ENCODE data around the gene PIP4K2A.

PIP4K2A gene

DNA sequence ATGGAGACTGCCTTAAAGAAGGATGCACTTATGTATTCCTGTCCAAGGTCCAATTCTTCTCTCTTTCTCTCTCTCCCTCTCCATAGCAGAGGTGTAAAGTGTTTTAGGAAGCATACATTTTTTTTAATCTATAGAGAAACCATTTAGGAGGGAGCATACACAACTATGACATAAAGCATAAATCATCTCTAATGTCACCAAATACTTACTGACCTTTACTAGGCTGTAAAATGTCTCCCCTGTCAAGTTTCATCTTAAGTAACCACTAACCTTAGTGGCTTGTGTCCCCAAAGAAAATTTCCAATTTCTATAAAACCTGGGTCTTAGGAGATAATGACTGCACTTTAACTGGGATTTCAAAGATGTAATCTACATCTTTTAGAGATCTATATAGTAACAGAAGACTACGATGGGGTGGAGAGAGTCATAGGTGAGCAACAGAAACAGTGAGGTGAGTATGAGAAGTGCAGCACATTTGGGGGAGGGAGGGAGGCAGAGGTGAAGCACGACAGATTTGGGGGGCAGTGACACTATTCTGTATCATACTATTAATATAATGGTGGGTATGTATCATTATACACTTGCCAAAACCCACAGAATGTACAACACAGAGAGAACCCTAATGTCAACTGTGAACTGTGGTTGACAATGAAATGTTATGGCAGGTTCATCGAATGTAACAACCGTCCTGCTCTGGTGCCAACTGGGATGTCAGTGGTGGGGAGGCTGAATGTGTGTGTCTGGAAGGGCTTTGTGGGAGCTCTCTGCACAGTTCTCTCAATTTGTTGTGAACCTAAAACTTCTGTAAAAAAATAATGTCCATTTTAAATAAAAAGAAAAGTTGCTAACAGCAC is 79.5 kb downstream of the PIP4K2A start:
- DNase-seq: no peak

DNA sequence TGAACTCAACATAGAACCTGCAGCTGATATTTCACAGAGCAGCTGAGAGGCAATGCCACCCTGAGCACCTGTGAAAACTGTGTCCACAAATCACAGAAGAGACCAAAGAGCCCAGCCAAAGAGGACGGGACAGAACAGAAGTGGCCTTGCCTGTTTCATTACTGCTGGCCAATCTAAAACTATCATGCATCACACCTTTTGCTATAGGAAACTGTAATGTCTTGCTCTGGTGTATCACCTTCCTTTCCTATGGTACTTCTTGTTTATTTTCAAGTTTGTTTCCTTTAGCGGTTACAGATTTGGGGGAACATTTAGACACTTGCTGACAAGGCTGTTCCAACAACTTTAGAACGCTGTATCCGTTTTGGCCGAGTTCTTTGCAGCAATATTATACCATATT is 80.3 kb downstream of the PIP4K2A start:
- no peak for DNase-seq

DNA sequence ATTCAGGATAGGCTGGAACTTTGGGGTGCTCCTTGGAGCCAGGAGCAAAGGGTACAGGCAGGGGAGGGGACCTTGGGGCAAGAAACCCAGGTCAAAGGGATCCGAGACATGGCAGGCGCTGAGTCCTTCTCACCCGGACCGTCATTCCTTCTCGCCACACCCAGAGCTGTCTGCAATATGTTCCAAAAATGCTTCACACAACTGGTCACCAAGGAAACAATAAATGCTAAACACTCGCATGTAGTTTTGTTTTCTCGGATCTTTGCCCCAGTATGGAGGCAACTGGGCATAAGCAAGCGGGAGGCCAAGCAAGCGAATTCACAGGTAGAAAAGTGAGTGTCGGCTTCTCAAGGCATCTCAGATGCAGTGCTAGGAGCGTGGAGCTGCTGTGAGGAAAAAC is 80.8 kb downstream of the PIP4K2A start:
- no peak for DNase-seq

DNA sequence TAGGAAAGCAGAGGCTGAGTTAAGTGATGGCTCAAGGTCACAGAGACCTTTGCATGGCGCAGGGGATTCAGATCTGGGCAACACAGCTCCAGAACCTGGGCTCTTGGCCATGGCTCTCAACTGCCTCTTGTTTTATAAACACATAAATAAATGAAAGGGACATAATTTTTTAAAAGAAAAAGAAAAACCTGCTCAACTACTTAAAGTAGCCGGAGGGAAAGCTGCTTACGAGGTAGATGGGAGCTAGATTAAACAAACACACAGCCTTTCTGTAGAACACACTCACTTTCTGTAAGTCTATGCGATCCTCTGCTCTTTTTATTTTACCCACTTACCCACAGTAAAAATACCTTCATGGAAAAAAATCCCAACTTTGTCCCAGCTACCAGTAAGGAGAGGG is 81.3 kb downstream of the PIP4K2A start:
- no peak for DNase-seq

DNA sequence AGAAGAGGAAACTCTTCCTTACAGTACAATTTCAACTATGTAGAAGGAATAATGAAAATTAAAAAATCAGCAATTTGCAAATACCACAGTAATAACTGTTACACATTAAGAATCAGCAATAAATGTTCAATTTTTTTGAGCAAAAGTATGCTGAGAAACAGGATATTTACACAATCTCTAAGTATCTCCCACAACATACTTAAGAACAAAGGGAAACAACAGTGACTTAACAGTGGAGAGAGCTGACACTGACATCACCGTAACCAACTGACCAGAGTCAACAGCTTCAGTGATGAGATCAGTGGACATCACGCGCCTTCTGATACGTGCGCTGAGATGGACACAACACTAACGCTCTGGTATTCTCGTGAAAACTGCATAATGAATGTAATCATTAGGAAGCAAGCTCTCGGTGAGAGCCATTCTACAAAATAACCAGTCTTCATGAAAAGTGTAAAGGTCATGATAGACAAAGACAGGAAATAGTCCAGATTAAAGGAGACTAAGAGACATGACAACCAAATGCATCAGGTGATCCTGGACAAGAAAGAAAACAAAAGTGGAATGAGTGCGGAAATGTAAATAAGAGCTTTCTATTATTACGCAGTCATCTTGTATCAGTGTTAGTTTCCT is 82.6 kb downstream of the PIP4K2A start:
- DNase-seq: no peak

DNA sequence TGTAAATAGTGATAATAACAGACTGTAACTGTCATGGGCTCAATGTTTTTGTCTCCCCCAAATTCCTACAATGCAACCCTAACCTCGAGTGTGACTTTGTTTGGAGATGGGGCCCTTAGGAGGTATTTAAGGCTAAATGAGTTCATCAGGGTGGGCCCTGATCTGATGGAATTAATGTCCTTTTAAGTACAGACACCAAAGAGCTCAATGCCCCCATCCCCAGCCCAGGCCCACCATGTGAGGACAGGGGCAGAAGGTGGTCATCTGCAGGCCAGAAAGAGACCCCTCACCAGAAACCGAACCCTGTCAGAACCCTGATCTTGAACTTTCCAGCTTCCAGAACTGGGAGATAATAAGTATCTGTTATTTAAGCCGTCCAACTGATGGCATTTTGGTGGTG is 83.2 kb downstream of the PIP4K2A start:
- DNase-seq: no peak

DNA sequence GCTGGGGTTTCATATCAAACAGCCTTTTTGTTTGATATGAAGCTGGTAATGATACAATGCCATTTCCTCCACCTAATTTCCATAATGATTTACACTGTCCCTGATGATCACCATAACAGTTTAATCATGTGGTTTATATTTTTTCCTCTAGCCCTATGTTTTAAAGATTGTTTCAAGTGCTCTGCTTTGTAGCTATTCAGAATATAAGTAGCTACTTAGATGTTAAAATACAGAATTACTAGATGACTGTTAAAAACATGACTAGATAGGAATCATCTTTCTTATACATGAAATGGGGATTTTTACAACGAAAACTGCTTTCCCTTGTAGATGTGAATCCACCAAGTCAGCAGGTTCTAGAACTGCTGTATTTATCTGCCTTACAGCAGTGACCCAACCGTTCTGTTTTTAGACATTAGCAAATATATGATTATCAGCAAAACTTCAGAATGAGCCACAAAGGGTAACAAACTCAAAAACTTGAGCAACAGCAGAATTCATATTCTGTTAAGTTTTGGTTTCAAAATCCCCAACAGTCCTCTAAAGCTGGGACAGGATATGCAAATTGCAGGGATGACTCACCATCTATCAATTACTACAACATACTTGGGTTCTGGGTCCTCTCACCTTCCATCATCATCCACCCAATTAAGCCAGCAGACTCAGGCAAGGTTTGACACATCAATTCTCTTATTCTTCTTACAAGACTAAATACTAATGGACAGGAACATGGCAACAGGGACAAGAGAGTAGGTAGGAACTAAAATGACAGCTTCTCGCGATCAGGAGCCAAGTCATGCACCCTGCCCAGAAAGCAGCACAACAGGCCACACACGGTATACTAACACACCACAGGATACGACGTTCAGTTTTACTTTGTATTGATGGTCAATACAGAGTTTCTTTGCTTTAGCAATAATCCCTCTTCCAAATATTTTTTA is 83.9 kb downstream of the PIP4K2A start:
- no peak for DNase-seq

DNA sequence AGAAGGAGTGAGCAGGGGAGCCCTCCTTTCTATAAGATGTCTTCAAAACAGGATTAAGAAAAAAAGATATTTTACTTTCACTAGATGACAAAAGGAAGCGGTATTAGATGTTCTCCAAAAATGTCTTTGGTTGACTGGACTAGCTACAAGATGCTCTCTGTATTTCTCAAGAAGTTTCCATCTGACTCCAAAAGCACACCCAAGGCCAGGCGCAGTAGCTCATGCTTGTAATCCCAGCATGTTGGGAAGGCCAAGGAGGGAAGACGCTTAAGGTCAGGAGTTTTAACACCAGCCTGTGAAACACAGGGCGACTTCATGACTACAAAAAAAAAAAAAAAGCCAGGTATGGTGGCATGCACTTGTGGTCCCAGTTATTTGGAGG is 84.5 kb downstream of the PIP4K2A start:
- no peak for DNase-seq

DNA sequence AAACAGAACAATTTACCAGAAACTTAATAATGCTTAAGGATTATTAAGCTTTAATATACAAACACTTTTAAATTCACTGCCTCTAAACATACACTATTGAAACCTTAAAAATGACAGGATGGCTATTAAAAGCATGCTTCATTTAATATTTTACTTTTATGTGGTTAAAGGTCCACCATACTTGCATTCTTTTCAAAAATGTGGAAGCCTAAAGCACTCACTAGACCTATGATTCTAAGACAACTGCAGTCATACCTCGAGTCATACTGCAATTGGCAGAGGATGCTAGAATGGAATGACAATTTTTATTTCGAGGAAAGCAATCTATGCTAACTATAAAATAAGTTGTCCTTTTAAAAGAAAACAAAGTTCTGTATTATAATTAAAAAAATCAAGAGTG is 85.3 kb downstream of the PIP4K2A start:
- DNase-seq: no peak

DNA sequence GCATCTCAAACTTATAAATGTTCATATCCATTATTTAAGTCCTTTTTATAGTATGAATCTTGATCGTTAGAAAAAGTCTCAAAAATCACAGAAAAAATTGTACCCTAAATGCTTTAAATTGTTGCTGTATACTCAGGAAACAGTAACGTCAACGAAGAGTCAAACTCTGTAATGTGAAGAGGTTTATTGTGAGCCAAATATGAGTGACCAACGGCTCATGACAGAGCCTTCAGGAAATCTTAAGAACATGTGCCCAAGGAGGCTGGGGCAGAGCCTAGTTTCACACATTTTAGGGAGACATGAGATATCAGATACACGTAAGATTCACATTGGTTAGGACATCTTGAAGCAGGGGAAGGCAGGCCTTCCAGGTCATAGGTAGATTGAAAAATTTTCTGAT is 86.1 kb downstream of the PIP4K2A start:
- DNase-seq: no peak

DNA sequence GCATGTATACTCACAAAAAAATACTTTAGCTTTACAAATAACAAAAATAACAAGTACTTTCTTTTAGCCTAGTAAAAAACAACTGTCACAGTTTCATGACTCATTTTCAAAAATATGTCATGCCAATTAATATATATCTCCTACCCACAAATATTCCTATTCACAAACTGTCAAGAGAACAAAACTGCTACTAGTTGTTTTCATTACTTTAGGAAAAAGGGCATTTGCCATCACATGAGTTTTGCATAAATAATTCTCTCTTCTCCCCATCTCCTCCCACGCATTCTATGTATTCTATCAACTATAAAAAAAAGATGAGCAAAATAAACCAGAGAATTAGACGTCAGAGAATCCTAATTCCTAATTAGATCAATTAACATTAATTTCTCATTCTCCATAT is 87.6 kb downstream of the PIP4K2A start:
- DNase-seq: no peak

DNA sequence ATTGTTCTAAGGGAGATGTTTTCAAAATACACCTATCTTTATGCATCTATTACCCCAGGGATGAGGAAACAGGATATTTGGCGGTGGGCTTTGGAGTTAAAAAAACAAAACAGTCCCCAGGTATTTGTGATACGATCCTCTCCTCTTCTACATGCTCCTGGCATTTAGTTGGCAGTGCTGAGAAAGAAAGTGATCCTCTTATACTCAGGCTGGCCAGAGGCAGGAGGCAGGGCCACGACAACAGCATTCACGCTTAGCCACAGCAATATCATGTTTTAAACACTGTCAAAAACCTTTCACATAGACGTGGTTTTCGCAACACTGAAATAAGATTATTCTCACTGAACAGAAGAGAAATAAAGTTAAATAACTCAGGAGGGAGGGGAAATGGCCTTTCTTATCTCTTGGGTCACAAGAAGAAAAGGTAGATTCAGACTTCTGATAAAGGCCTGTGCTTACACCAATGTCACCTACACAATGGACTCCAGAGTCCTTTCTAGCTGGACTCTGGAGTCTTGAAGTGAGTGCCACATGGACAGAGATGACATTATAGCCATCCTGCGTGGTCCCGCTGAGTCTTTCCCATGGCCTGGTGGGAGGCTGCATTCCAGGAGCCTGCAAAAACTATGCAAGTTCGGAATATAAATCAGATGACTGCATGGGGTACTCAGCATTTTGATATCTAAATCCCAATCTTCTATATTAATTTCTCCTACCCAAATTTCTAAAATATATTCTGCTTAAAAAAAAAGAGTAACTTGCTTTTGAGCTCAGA is 88.7 kb downstream of the PIP4K2A start:
- DNase-seq: no peak

DNA sequence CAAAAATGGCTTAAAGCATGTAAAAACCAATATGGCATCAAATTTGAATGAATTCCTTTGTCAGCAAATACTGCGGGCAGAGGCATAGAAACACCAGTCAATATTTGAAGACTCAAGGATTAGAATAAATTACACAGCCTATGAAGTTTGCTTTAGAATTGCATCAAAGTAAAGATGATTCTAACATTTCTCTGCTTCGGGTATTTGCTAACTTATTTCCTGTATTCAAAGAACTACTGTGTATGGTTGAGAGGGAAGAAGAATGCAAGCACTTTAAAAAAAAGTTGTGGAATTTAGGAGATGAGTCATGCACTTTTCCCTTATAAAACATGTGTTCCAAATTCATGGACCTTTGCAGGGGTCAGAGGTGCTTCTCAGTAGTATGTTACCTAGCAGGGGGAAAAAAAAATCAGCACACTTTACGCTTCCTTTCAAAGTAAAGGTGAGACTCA is 90.1 kb downstream of the PIP4K2A start:
- no peak for DNase-seq

DNA sequence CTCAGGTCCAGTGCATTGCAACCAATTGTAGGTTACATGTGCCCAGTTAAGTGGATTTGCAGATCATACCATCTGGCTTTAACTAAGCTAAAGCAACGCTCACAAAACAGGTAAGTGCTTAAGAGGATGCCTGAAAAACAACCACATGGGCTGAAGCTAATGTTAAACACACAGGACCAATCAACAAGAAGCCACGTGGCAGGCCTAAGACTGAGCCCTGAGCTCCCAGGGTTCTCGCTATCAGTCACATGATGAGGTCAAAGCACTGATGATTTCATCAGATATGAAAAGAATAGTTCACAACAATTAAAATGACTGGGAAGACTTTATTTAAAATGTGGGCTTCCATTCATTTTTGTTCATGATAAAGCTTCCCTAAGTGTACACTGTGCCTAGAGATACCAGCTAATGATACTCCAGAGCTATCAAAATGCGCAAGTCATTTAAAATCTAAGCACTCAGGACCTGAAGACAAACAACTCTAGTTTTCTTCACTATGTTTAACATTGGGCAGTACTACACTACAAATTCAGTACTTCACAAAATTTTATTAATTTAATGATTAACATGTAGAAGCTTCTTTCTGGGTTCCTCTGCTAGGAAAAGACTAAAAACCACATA is 90.6 kb downstream of the PIP4K2A start:
- no peak for DNase-seq

DNA sequence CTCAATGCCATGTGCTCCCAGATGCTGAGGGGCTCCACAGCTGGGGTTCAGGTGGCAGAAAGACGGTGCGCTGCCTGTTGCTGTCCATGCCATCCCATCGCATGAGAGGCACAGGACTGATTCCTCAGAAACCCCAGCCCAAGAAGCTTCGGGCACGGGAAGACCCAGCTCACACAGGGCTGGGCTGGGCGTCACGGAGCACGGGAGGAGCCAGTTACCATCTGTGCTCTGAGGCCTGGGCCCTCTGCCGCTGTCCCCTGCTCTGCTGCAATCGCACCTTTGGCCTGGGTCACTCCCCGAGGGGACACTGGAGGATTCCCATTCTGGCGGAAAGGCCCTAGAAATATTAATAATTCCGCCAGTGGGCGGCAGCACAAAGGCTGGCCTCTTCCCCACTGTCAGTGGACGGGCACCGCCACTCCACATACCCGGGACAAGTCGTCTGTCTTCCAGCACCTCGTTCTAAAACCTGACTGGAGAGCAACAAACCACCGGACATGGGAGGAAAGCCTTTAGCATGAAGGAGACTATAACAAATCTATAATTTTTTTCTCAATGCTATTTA is 92.1 kb downstream of the PIP4K2A start:
- DNase-seq: no peak

DNA sequence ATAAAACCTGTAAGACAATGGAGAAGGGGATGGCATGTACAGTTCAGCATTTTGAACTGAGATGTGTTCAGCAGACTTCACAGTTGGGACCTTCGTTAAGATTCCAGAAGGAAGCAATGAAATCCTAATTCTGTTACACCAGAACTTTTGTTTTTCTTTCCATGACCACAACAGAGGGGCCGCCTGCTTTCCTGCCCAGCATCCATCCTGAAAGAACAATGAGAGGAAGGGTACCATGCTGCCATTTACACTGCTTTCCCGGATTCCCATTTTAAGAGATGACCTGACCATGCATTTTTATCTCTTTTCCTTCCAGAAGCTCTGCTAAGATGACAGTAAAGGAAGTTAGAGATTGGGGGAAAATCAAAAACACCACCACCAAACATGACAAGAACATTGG is 92.7 kb downstream of the PIP4K2A start:
- no peak for DNase-seq

DNA sequence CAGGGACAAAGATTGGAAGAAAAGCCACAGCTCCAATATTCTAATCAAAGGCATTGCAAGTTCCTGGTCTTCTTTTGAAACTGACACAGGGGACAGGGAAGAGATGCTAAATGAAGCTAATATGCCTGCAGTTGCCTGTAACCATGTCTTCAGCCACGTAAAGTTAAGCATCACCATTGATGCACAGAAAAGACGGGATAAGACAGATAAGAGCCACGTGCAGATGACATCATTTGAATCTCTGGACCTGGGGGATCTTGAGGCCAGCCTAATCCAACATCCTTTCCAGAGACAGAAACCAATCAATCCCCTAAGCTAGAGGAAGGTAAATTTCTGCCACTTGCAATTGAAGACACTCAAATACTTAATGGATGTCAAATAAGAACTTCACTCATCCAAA is 93.4 kb downstream of the PIP4K2A start:
- no peak for DNase-seq

DNA sequence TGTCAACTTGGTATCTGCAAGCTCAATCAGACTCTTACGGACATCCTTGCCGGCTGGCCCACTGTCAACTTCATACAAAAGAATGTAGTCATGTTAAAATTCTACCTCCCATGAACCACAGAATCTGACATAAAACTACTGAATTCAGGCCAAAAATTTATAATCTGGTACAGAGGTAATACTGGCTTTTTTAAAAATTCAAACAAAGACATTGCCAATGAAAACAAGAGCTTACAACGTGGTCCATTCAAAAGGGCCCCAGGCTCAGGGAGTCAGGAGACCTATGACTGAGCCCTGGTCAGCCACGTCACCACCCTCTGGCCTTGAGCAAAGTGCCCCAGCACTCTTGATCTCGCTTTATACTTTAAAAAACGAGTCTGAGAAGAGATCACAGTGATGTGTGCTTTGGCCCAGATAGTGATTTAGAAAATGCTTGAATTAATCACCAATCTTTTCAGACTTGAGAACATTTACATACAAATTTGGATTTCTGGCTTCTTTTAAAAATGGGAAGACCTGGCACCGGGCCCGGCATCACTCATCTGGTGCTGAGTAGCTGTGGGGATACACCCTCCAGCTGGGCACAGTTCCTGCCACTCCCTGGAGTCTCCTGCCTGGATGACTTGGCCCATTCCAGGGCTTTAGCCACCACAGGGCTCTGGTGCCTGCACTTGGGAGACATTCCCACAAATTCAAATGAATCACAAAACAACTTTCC is 94.1 kb downstream of the PIP4K2A start:
- DNase-seq: no peak

DNA sequence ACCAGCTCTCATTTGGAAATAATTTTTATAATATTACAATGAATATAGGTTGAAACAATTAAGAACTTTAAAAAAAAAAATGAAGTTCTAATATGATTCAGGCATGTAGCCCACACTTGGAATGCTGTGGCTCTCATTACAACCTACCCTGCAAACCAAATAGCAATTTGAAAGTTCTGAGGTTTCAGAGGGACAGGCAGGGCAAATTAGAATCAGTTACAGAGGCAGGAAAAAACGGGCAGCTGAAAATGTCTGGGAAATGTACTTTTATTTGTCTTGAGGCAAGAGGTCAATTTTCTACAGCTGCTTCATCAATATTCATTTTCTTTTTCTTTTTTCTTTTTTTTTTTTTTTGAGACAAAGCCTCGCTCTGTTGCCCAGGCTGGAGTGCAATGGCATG is 95.3 kb downstream of the PIP4K2A start:
- DNase-seq: no peak

DNA sequence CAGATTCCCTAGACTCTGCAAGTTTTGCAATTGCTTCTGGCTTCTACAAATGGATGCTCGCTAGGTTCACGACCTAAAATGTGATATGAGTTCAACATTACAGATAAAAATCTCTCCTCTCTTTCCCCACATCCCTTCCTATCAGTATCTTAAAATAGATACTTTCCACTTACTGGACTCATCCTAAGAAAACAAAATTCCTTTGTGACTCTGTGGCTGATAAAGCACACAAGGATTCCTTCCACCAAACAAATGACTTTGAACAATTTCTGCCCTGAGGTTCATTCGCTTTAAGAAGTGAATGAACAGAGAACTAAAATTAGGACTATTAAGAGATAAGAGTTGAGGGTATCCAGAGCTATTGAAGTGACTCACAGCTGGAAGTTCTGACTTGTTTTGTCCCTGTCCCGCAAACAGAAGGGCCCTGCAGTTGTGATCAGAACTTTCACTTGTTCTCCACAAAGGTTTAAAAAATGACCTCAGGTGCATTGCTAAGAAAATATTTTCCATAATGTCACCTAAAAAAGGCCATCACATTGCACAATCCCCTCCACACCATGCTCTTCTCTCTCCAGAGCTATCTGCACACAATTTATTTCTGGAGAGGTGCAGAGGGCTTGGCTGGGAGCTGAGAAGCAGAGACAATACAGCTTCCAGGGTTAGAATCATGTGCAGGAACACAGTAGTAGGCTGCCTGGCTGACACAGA is 96.1 kb downstream of the PIP4K2A start:
- DNase-seq: no peak

DNA sequence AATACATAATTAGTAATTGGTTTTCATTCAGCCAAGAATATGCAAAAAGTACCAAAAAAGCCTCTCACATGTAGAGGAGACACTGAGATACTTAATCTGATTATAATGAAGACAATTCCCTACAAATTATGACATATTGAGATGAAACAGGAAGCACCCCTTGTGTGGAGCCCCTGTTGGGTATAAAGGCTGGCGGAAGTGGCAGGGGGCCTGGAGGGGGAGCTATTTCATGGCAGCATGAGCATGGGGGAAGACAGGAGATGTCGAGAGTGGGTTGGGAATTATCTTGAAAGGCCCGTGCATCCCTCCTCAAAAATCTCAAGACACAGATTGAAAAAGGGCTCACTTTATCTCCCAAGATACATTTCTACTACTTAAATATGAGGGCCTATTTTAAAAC is 96.9 kb downstream of the PIP4K2A start:
- no peak for DNase-seq

Data from DMS153 (cell line).